ENCODE measurements around the gene MFGE8.

The MFGE8 gene

GRCh38 chr15:88908697-88909621 lies 4.2 kb downstream of the MFGE8 start:
- H3K36me3 Mint-ChIP-seq: no peaks in the 10 kb centered on the region
- no peak for DNase-seq
- no peaks in the 10 kb centered on the region for H3K27me3 Mint-ChIP-seq
- no peak for ATAC-seq (replicated peaks)
- no peak overlapping the region for H3K27ac Mint-ChIP-seq
- no peak overlapping the region for H3K4me3 Mint-ChIP-seq
- peaks cover 16 to 35% of the 10 kb centered on the region in 2 donors for H3K4me1 Mint-ChIP-seq
- H3K9me3 Mint-ChIP-seq: no peaks in the 10 kb centered on the region

GRCh38 chr15:88908123-88908522 lies 5.1 kb downstream of the MFGE8 start:
- Mint-ChIP-seq H3K27me3 (no peaks in the 10 kb centered on the region), H3K36me3 (no peaks in the 10 kb centered on the region), H3K9me3 (no peaks in the 10 kb centered on the region), H3K27ac (no peak overlapping the region), H3K4me3 (no peak overlapping the region), H3K4me1 (peaks cover 13 to 28% of the 10 kb centered on the region in 2 donors)
- no peak for ATAC-seq (replicated peaks)
- no peak for DNase-seq

GRCh38 chr15:88907111-88907510 lies 6.1 kb downstream of the MFGE8 start:
- peaks cover 12 to 19% of the 10 kb centered on the region in 2 donors for H3K4me1 Mint-ChIP-seq
- H3K27me3 Mint-ChIP-seq: no peaks in the 10 kb centered on the region
- no peaks in the 10 kb centered on the region for H3K36me3 Mint-ChIP-seq
- no peak overlapping the region for H3K4me3 Mint-ChIP-seq
- H3K9me3 Mint-ChIP-seq: no peaks in the 10 kb centered on the region
- ATAC-seq (replicated peaks): no peak
- no peak for DNase-seq
- H3K27ac Mint-ChIP-seq: no peak overlapping the region

GRCh38 chr15:88906551-88906950 lies 6.6 kb downstream of the MFGE8 start:
- no peaks in the 10 kb centered on the region for H3K9me3 Mint-ChIP-seq
- no peaks in the 10 kb centered on the region for H3K36me3 Mint-ChIP-seq
- ATAC-seq (replicated peaks) (no peak), DNase-seq (no peak)
- peaks cover 10 to 15% of the 10 kb centered on the region in 2 donors for H3K4me1 Mint-ChIP-seq
- H3K27me3 Mint-ChIP-seq: no peaks in the 10 kb centered on the region
- no peak overlapping the region for H3K27ac Mint-ChIP-seq
- H3K4me3 Mint-ChIP-seq: no peak overlapping the region

- no peak overlapping the region for H3K27ac Mint-ChIP-seq
- H3K4me3 Mint-ChIP-seq: no peak overlapping the region
- H3K36me3 Mint-ChIP-seq: no peaks in the 10 kb centered on the region
- DNase-seq (no peak), ATAC-seq (replicated peaks) (no peak)
- peaks cover 10 to 15% of the 10 kb centered on the region in 2 donors for H3K4me1 Mint-ChIP-seq
- no peaks in the 10 kb centered on the region for H3K27me3 Mint-ChIP-seq
- H3K9me3 Mint-ChIP-seq: no peaks in the 10 kb centered on the region
These were observed 7.0 kb downstream of the MFGE8 start for GRCh38 chr15:88906130-88906529.

GRCh38 chr15:88905576-88905975 lies 7.6 kb downstream of the MFGE8 start:
- DNase-seq (no peak), ATAC-seq (replicated peaks) (no peak)
- Mint-ChIP-seq H3K4me3 (no peak overlapping the region), H3K4me1 (peaks cover 10 to 15% of the 10 kb centered on the region in 2 donors), H3K9me3 (no peaks in the 10 kb centered on the region), H3K27ac (no peak overlapping the region), H3K27me3 (no peaks in the 10 kb centered on the region), H3K36me3 (no peaks in the 10 kb centered on the region)

- Mint-ChIP-seq H3K27ac (no peak overlapping the region), H3K9me3 (no peaks in the 10 kb centered on the region), H3K27me3 (no peaks in the 10 kb centered on the region), H3K36me3 (no peaks in the 10 kb centered on the region), H3K4me1 (peaks cover 5 to 7% of the 10 kb centered on the region in 2 donors), H3K4me3 (no peak overlapping the region)
- ATAC-seq (replicated peaks): peak; percentile 92
- DNase-seq: peak; percentile 66
These were observed 8.4 kb downstream of the MFGE8 start for GRCh38 chr15:88904624-88905327.

- no peaks in the 10 kb centered on the region for H3K9me3 Mint-ChIP-seq
- no peak for DNase-seq
- H3K4me1 Mint-ChIP-seq: peaks cover 3 to 7% of the 10 kb centered on the region in 2 donors
- H3K27ac Mint-ChIP-seq: no peak overlapping the region
- H3K27me3 Mint-ChIP-seq: no peaks in the 10 kb centered on the region
- H3K36me3 Mint-ChIP-seq: no peaks in the 10 kb centered on the region
- H3K4me3 Mint-ChIP-seq: no peak overlapping the region
- ATAC-seq (replicated peaks): peak in 1 of 2 donors; percentile 12
These were observed 8.9 kb downstream of the MFGE8 start for GRCh38 chr15:88904257-88904623.

- ATAC-seq (replicated peaks) (no peak), DNase-seq (no peak)
- Mint-ChIP-seq H3K4me1 (peaks cover 3 to 7% of the 10 kb centered on the region in 2 donors), H3K4me3 (no peak overlapping the region), H3K36me3 (no peaks in the 10 kb centered on the region), H3K27ac (no peak overlapping the region), H3K9me3 (no peaks in the 10 kb centered on the region), H3K27me3 (no peaks in the 10 kb centered on the region)
These were observed 10.3 kb downstream of the MFGE8 start for GRCh38 chr15:88902846-88903245.

GRCh38 chr15:88902221-88902835 lies 10.9 kb downstream of the MFGE8 start:
- H3K27ac Mint-ChIP-seq: no peak overlapping the region
- no peaks in the 10 kb centered on the region for H3K9me3 Mint-ChIP-seq
- DNase-seq: no peak
- H3K36me3 Mint-ChIP-seq: no peaks in the 10 kb centered on the region
- H3K27me3 Mint-ChIP-seq: no peaks in the 10 kb centered on the region
- no peak for ATAC-seq (replicated peaks)
- H3K4me3 Mint-ChIP-seq: no peak overlapping the region
- H3K4me1 Mint-ChIP-seq: peaks cover 6 to 12% of the 10 kb centered on the region in 2 donors

- Mint-ChIP-seq H3K36me3 (no peaks in the 10 kb centered on the region), H3K27me3 (peaks cover 0 to 2% of the 10 kb centered on the region in 2 donors), H3K9me3 (no peaks in the 10 kb centered on the region), H3K4me3 (no peak overlapping the region), H3K27ac (no peak overlapping the region), H3K4me1 (peaks cover 6 to 19% of the 10 kb centered on the region in 2 donors)
- ATAC-seq (replicated peaks) (no peak), DNase-seq (no peak)
These were observed 11.5 kb downstream of the MFGE8 start for GRCh38 chr15:88901508-88902220.

GRCh38 chr15:88900982-88901418 lies 12.2 kb downstream of the MFGE8 start:
- Mint-ChIP-seq H3K27ac (no peak overlapping the region), H3K36me3 (no peaks in the 10 kb centered on the region), H3K9me3 (no peaks in the 10 kb centered on the region), H3K4me1 (peaks cover 8 to 22% of the 10 kb centered on the region in 2 donors), H3K4me3 (no peak overlapping the region), H3K27me3 (peaks cover 0 to 5% of the 10 kb centered on the region in 2 donors)
- DNase-seq: no peak
- no peak for ATAC-seq (replicated peaks)

GRCh38 chr15:88900309-88900981 lies 12.7 kb downstream of the MFGE8 start:
- Mint-ChIP-seq H3K27ac (no peak overlapping the region), H3K27me3 (peaks cover 2 to 9% of the 10 kb centered on the region in 2 donors), H3K4me3 (no peak overlapping the region), H3K9me3 (no peaks in the 10 kb centered on the region), H3K4me1 (peaks cover 10 to 26% of the 10 kb centered on the region in 2 donors), H3K36me3 (no peaks in the 10 kb centered on the region)
- no peak for DNase-seq
- ATAC-seq (replicated peaks): no peak
